ENCODE measurements around the gene RAPGEF4.

Gene RAPGEF4

GRCh38 chr2:172863341-172863740 is 127.7 kb downstream of the RAPGEF4 start:
- DNase-seq, result no peak

GRCh38 chr2:172864182-172864581 is 128.5 kb downstream of the RAPGEF4 start:
- peak; percentile 51 for DNase-seq

- DNase-seq, result peak; percentile 7
Observed at GRCh38 chr2:172865422-172865821, 129.8 kb downstream of the RAPGEF4 start.

GRCh38 chr2:172869861-172870260 is 134.2 kb downstream of the RAPGEF4 start:
- DNase-seq, result no peak

DNA sequence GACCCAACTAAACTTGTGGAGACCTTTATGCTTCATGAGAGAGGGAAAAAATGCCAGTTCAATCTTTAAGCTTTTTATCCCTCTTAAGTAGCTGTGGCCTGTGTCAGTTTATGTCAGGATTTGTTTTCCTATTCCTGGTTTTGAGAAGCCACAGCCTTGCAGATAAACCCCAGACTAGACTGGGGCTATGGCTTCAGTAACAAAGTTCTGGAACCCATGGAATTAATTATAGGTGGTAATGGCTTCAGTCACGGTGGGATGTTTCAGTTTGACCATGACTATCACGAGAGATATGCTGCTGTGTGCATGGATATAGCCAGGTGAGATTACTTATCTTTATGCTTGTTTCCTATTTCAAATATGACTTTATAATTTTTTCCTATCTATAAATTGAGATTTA is 134.8 kb downstream of the RAPGEF4 start:
- no peak for DNase-seq

DNA sequence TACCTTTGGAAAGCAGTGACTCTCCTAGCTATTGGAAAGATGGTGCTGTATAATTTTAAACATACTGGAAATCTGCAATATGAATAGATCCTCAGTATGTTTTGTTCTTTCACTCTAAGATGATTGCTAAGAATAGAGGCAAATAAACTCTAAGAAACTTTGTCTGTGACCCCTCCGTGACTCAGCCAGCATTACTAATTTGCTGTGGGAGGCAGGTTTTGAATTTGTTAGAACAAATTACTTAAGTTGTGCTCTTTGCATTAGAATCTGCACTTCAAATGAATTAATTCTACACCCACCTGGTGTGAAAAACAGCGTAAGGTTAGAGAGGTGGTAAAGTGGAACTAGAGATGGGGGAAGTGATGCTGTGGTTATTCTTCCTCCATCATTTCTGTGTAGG is 142.2 kb downstream of the RAPGEF4 start:
- no peak for DNase-seq

- no peak for DNase-seq
Observed at GRCh38 chr2:172878260-172878659, 142.6 kb downstream of the RAPGEF4 start.

DNA sequence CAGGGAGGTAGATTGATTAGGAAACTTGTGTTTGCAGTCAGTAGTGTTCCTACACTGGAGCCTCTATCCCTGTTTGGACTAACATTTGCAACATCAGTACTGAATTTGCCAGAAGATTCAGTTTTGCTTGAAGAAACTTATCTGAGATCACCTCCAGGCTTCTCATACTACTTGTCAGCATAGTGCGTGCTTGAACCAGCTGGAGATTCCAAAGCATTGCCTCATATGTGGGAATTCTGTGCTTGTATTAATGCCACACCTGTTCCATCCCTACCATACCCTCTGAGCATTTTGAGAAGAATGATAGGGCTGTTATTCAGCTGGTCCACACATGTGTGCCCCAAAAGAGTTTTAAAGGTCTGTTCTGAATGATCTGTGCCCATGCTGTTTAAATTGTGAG is 148.7 kb downstream of the RAPGEF4 start:
- no peak for DNase-seq

GRCh38 chr2:172885996-172886395 is 150.4 kb downstream of the RAPGEF4 start:
- DNase-seq, result no peak

DNA sequence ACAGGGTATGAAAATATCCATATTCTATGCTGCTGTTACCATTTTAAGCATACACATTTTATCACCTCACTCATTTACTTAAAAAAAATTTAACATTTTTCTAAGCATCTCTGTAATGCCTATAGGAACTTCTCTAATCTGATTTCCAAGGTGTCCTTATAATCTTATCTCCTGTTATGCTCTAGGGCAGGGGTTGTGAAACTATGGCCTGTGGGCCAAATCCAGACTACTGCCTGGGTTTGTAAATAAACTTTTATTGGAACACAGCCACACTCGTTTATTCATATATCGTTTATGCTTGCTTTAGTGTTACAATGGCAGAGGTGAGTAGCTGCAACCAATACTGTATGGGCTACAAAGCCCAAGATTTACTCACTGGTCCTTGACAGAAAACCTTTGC is 151.6 kb downstream of the RAPGEF4 start:
- DNase-seq, result no peak

- DNase-seq, result peak; percentile 82
Observed at GRCh38 chr2:172888714-172889669, 153.3 kb downstream of the RAPGEF4 start.

DNA sequence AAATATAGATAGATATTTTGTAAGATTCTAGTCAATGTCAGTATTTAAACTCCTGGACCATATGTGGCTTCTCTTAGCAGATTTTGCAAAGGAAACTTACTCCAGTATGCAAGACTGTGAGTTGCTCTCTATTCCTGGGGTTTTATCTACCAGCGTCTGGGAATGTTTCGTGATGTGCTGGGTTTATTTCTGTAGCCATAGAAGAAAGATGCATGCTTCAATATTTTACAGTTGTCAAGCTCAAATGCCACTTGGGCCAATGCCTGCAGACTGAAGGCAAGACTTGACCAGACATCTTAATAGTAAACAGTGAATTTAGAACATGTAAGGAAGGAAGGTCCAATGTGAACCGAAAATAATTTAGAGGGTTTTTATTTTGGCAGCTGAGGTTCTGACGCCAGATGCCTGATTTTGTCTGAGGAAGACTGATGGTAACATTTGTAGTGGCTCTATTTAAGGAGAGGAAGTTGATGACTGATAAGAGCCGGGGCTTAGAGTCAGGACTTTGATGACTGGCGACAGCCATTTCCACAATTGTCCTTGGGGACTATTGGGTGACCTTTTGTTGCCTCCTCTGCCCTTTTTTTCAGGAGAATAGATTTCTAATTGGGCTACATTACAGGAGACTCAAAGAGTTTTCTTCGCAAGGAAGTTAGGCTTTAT is 154.3 kb downstream of the RAPGEF4 start:
- DNase-seq, result no peak

DNA sequence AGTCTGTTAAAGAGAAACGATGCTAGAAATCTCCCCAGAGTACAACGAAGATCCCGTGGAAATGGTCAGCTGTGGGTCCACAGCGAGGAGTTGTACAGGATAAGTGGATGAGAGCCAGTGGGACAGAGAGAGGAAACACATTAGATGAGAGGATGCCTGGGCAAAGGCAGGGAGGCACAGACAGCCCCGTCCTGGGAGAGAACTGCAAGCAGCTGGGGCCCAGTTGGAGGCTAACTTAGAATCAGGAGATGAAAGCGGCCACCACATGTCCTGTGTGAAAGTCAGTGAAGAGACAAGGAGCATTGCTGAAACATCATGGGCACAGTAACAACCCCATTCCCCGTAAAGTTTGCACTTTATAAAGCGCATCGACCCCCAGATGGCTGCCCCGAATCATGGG is 157.5 kb downstream of the RAPGEF4 start:
- no peak for DNase-seq

DNA sequence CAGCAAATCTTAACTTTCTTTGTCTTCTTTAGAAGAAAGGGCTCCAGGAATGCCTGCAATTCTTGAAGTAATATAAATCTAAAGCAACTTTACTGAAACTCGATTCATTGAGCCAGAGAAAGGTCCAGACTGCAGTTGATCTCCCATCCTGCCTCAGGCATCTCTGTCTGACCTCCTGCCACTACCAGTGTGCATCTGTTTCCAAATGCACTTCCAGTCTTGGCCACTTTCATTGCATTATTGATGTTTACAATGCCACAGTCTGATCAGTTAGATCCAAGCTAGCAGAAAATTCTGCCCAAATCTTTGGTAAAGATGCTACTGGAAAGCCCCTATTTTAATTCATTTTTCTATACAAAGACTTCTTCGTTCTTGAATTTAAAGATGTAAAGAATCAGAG is 158.0 kb downstream of the RAPGEF4 start:
- DNase-seq, result no peak

GRCh38 chr2:172894689-172895387 is 159.2 kb downstream of the RAPGEF4 start:
- no peak for DNase-seq

GRCh38 chr2:172896661-172897081 is 161.0 kb downstream of the RAPGEF4 start:
- DNase-seq, result no peak

GRCh38 chr2:172900871-172901270 is 165.2 kb downstream of the RAPGEF4 start:
- DNase-seq, result peak; percentile 33

DNA sequence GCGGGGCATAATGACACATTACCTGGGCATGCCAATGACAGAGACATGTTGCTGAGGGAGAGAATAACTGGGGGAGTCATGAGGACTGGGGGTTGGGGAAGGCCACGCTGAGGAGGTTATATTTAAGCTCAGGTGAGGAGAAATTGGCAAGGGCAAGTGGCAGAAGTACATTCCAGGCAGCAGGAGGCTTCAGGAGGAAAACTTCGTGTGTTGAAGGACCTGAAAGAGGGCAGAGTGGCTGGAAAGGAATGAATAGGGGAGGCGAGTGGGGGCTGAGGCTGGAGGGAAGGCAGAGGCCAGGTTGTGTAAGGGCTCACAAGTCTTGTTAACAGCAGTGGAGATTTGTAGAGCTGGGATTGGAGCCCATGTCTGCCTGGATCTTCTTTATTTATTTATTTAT is 166.3 kb downstream of the RAPGEF4 start:
- no peak for DNase-seq

- no peak for DNase-seq
Observed at GRCh38 chr2:172904236-172904635, 168.6 kb downstream of the RAPGEF4 start.

DNA sequence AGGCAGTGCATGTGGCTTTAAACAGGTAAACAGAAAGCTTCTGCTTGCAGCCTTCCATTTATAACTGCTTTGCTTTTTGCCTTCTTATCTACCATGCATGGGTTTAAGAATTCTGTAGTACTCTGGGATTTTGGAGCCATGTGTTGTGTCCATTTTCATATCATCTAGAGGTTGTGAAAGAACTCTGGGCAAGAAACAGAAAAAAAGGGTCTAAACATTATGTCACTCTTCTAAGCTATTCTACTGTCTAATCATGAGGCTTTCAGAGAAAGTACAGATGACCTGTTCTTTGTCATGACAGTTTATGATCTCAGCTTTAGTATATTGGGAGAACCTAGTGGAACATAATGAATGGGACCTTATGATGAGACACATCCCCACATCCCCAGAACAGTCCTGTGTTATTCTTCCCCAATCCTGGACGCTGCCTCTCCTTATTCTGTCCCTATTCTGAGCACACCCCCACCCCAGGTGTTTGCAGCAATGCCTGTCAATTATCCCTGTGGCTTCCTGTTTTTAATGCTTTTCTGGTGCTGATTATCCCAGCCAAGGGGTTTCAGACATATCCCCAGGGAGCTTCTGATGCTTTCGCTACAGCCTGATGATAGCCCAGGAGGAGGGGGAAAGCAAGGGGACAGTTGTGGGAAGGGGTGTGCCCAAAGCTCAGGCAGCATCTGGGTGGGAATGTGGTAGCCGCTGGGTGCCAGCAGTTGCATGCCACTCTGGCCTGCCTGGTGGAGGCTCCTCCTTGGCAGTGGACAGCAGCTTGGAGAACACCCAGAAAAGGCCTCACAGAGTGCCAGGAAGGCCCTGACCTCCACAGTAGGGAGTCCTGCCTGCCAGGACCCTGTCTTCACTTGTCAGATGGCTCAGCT is 170.5 kb downstream of the RAPGEF4 start:
- peak; percentile 87 for DNase-seq

- DNase-seq, result no peak
Observed at GRCh38 chr2:172908275-172908674, 172.6 kb downstream of the RAPGEF4 start.

- no peak for DNase-seq
Observed at GRCh38 chr2:172909454-172909853, 173.8 kb downstream of the RAPGEF4 start.

DNA sequence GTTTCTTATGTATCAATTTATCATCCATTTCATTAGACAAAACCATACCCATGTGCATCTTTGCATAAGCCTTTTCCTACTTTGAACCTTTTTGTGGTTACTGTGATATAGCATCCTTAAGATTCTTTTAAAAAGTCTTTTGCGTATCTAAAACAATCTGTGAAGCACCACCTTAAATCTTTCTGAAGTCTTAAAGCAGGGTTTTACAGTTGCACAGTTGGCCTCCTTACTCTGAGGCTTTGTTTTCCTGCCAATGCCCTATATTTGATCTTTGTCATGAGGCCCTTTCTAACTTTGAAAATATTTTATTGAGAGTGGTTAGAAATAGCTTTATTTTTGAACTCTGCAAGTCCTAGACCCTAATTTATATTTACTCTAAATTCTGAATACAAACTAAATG is 176.6 kb downstream of the RAPGEF4 start:
- DNase-seq, result no peak

Measured in NCI-H69 (cell line).